ENCODE measurements around the gene GPR68.

- TF ChIP-seq, protein P1, sequence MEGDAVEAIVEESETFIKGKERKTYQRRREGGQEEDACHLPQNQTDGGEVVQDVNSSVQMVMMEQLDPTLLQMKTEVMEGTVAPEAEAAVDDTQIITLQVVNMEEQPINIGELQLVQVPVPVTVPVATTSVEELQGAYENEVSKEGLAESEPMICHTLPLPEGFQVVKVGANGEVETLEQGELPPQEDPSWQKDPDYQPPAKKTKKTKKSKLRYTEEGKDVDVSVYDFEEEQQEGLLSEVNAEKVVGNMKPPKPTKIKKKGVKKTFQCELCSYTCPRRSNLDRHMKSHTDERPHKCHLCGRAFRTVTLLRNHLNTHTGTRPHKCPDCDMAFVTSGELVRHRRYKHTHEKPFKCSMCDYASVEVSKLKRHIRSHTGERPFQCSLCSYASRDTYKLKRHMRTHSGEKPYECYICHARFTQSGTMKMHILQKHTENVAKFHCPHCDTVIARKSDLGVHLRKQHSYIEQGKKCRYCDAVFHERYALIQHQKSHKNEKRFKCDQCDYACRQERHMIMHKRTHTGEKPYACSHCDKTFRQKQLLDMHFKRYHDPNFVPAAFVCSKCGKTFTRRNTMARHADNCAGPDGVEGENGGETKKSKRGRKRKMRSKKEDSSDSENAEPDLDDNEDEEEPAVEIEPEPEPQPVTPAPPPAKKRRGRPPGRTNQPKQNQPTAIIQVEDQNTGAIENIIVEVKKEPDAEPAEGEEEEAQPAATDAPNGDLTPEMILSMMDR (conservative IDR thresholded peaks at IDR 0.05; ENCODE audit: low read length), result no peak
- TF ChIP-seq EZH2phosphoT487 (IDR thresholded peaks at IDR 0.05; ENCODE audit: borderline replicate concordance, low read depth, low read length), result no peak
Observed at GRCh38 chr14:91190853-91191252, 53.7 kb downstream of the GPR68 start.

Data from OCI-LY7 (cell line).